Stimulated activated CD4-positive, alpha-beta T cell treated with anti-CD3 and anti-CD28 coated beads, Interleukin-15, amount 100 ng/mL, for 24 hours (primary cell): ENCODE data around the gene YBX2.
A peak's percentile ranks its signal among the peaks of the same experiment; 100 is the strongest.
"Not testable (repeated sequence)": the region's sequence is repeated elsewhere in the genome, so short reads cannot be mapped to it uniquely, and the experiment has no call there.

Source experiments
- DNase-seq: peaks from one replicate; pipeline ENCODE4 v3.0.0-alpha.2; 2020

The YBX2 gene

DNA sequence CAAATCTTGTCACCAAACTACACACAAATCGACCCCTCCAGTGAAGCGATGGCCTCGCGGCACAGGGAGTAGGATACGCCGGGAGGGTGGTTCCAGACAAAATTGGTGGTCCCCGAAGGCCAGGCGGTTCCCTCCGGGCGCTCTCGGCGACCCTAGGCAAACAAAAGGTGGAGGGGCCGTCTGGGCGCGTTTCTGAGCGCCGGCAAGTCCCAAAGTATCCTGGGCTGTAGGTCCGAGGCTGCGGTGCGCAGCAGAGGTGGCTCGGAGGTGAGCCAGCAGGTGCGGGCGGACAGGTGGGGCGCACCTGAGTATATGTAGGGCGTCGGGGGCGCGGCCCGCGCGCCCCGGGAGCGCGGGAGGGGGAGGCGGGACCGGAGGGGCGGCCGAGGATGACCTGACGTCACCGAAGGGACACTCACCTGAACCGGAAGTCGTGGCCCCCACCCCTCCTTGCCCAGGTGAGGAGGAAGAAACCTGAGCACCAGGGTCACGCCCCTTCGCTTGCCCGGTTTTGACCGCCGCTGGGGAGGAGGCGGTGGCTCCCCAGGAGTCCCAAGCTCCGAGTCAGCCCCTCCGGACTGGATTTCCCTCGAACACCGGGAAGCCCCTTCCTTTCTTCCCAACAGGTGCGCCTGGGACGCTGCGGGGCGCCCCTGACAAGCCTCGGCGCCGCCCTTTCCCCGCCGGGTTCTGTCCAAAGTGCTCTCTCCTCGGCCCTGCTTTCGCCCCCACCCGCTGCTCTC lies 32.1 kb downstream of the YBX2 start, which contains the start of gene CLDN7:
TSS of gene CLDN7 (minus strand) at position 287 of the 743 bp plus-strand sequence. CDS start 435 bp downstream, outside the sequence.
- DNase-seq = no peak

DNA sequence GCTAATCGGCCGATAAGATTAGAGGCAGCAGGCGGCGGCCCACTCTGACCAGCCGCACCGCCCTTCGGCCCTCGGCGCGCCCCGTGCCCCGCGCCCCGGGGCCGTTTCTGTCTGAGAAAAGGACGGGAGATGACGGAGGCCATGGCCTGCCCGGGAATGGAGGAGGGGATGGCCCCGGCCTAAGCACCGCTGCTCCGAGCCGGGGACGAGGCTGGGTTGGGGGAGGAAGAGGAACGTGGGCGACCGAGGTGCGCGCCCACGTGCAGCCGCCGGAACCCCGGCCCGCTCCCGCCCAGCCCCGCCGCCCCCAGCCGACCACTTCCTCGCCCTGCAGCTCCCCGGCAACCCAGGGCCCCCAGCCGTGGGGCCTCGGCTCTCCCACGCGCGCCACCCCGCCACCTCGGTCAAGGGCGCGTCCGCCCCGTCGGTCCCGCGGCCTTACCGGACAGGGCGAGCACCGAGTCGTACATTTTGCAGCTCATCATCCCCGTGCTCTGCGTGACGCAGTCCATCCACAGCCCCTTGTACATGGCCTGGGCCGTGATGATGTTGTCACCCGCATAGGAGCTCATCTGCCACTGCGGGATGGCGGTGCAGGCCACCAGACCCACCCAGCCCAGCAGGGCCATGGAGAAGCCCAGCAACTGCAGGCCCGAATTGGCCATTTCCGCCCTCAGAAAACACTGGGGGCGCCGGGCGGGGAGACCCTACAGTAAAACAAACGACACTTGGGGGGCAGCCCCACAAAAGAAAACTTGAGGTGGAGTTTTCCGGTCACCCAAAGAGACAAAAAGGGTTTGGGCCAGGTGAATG lies 32.9 kb downstream of the YBX2 start:
- peak; percentile 38 for DNase-seq

DNA sequence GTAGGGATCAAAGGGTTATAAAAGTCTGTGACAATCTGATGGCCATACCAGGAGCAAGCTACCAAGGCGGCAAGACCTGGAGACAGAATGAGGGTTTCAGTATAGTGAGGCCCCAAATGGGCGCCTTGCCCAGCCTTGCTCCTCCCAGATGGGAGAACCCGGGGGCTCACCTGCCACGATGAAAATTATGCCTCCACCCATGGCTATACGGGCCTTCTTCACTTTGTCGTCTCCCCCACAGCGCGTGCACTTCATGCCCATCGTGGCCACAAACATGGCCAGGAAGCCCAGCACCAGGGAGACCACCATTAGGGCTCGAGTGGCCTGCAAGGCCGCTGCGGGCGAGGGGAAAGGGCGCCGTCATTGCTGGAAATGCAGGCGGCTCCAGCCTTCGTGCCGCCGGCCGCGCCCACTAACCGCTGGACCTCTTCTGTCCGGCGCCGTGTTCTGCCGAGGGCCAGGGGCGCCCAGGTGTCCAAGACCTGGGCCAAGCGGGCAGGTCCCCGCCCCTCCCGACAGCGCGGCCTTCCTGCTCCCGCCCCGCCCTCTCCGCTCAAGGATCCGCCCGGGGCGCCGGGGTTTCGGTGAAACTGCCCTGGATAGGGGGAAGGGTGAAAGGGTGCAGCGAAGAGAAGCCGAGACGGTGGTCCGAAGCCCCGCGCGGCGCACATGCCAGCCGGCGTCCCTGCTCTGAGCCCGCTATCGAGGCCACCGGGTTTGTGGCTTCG lies 33.6 kb downstream of the YBX2 start:
- DNase-seq = peak; percentile 61

DNA sequence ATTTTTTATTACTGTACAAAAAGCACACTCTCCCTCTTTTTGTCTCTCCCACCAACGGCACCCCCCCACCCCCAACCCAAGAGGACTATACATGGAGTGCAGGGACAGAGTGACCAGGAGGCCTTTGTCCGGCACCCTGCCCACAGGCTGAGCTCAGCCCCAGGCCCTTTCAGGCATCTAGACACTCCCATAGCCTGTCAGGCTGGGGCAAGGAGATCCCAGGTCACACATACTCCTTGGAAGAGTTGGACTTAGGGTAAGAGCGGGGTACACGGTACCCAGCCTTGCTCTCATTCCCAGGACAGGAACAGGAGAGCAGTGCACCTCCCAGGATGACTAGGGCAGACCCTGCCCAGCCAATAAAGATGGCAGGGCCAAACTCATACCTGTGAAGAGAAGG lies 34.3 kb downstream of the YBX2 start:
- DNase-seq = no peak

DNA sequence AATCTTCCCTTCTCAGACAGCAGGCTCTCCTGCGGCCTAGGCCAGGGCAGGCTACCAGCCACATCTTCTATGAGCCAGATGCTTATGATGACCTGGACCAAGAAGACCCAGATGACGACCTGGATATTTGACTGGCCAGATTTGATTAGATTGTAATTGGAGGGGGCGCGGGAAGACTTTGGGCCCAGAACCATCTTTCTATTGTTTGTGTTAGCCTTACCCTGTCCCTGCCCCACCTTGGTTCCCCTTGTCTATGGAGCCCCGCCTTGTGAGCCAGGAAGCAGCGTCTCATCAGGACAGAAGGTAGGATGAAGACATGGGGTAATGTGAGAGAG lies 34.9 kb downstream of the YBX2 start:
- no peak for DNase-seq

DNA sequence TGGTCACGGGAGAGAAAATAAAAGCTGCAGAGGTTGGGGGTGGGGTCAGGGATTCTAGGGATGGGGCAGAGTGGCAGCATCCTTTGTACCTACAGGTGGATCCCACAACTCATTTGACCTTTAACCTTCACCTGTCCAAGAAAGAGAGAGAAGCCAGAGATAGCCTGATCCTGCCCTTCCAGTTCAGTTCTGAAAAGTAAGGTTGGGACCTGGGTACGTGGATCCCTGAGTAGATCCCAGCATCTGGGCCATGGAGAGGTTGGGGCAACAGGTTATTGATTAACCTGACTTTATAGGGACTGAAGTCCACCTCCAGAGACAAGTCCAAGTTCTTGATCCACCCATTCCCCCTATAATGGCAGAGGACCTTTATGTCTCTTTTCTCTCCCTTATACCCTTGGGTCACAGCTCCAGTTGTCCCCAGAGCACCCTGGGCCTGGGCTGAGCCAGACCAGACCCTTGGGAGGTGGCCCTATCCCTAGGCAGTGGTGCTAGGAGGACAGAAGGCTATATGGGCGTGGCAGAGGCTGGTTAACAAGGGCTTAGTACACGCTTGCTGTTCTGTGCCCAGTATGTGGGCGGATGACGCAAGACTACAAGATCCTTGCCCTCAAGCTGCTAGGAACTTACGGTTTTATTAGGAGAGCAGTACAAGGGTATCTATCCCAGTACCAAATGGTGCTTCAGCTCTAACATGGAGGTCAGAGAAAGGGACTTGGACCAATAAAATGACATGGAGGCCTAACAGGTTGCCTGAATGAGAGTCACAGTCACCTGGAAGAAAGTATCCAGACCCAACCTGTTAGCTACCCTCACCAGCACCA lies 35.5 kb downstream of the YBX2 start:
- DNase-seq = no peak

DNA sequence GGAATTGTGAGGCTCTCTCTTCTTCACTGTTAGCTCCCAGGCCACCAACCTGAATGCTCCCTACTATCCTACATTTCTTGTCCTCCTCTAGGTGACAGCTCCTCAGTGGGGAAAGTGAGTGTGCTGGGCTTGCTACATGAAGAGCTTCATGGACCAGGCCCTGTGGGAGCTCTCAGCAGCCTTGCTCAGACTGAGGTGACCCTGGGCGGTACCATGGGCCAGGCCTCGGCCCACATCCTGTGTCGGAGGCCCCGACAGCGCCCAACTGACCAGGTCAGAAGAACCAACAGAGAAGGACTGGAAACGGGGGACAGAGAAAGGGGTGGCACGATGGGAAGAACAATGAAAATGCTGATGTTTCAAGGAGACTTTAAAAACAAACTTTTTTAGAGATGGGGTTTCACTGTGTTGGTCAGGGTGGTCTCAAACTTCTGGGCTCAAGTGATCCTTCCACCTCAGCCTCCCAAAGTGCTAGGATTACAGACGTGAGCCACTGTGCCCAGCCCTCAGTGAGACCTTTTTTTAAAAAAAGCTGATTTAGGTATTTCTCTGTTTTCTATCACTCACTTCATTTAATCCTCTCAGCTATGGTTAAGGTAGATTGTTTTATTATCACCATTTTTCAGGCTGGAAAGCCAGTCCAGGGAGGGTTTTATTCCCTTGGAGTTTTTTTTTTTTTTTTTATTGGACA lies 37.5 kb downstream of the YBX2 start:
- no peak for DNase-seq

DNA sequence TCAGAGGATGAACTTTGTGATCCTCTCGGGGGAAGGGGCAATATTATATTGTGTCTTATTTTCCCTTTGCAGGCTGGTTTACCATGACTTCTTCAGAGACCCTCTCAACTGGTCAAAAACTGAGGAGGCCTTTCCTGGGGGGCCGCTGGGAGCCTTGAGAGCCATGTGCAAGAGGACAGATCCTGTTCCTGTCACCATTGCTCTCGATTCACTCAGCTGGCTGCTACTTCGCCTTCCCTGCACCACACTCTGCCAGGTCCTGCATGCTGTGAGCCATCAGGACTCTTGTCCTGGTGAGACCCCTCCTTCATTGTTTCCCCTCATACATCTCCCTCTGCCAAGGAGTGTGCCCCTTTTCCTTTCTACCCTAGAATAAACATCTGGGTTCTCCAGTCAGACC lies 39.9 kb downstream of the YBX2 start:
- no peak for DNase-seq

DNA sequence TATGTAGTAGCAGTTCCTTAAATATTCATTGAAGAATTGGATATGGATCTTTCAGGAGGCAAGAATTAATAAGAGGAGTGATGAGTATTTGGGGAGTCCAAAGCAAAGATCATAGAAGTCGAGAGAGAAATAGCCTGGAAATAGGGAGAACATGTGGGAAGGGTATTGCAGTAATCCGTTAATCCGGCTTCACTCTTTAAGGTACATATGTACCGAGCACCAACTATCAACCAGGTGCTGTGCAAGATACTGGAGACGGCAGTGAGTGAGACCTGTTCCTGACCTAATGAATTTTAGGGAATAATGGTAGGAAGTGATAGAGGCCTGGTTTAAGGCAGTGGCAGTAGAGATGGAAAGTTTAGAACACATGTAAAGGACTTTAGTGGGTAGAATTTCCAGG lies 41.4 kb downstream of the YBX2 start:
- no peak for DNase-seq

DNA sequence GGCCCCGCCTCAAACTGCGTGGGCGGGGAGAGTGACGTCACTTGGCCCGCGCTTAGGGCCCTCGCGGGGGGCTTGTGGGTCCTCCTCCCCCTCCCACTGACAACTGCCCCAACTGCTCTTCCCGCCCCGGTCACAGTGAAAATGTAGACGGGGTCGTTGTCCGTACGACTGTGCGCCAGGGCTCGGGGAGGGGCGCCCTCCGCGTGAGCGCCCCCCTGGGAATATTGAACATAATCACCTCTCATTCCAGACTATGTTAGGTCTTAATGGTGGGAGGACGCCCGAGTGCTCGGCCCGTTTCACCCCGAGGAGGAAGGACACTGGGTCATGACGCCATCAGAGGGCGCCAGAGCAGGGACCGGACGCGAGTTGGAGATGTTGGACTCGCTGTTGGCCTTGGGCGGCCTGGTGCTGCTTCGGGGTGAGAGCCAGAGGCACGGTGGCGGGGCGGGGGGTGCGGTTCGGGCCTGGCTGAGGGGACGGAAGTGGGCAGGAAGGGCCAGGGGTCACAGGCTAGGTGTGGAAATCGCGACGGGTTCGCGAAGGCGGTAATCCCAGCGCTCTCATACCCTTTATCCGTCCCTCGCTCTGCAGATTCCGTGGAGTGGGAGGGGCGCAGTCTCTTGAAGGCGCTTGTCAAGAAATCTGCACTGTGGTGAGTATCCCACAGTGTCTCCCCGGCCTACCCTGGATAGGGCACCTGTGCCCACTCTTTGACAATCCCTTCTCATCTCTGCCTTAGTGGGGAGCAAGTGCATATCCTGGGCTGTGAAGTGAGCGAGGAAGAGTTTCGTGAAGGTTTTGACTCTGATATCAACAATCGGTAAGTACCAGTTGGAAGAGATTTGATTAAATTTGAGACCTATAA lies 42.0 kb downstream of the YBX2 start, which contains the start of gene ELP5:
TSS of gene ELP5 (plus strand) at position 40 of the 868 bp plus-strand sequence. CDS start at position 376, 336 bp downstream.
- peak; percentile 95 for DNase-seq

DNA sequence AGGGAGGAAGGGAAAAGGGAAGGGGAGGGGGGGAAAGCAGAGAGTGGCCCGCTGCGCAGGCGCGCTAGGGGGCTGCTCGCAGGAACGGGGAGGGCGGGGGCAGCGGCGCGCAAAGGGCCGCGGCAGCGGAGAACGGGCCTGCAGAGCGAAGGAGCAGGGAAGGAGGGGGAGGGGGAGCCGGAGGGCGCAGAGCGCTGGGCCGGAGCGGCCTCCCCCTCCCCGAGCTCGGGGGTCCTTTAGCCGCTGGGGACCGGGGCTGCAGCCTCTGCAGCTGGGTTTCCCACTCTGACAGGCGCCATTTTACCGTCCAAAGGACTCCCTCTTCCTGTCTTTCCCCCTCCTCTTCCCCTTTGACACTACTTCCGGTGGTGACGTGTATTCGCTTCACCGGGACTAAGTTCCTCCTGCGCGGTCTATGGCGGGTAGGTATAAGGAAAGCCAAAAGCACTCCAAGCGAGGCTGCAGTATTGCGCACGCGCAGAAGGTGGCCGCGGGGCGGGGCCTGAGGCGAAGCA lies 42.7 kb downstream of the YBX2 start, which contains the start of gene CTDNEP1:
TSS of gene CTDNEP1 (minus strand) at position 74 of the 515 bp plus-strand sequence. CDS start 438 bp downstream, outside the sequence.
- peak; percentile 98 for DNase-seq

DNA sequence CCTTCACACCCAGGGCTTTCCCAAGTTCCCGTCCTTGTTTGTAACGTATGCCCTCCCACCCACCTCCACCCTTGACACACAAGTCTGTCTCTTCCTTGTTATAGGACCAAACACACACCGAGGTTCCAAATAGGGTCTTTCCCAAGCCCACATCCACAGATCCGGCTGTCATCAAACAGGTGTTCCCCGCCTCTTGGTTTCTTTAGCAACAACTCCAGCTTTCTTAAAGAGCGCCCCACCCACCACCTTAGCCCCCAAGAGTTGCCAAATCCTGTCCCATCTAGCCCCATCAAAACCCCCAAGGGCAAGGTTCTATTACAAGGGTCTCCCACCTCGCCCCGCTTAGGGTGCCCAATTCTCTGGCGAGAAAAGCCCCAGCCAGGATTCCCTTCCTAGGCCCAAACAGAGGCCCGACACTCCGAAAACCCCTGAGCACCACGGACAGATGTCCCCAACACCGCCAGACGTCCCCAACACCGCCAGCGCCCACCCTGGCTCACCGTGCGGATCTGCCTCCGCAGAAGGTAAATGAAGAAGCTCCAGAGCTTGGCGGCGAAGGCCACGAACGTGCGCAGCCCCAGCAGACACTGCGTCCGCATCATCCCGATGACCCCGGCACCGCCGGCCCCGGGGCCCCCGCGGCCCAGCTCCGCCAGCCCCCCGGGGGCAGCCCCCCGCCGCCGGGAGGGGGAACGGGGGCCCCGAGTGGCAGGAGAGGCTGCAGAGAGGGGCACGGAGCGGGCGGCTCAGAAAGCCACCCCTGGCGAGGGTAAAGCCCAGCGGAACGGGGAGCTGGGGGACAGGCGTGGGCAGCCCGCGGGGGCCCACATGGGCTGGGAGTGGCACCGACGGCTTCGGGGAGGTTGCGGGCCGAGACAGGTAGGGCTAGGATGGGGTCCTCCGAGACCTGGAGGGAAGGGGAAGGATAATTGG lies 43.5 kb downstream of the YBX2 start:
- DNase-seq = no peak

DNA sequence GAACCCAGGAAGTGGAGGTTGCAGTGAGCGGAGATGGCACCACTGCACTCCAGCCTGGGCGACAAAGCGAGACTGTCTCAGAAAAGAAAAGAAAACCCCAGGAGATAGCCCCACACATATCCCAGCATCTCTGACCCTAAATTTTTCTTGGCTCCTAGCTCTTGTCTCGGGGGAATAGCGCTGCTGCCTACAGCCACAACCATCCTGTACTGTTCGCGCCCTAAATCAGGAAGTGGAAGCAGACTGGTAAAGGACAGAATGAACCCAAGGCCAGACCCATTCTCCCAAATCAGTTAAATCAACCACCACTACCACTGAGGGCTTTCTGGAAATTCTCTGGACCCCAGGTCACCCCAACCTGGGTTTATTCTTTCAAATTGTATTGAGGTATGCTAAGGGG lies 44.6 kb downstream of the YBX2 start:
- DNase-seq = no peak

DNA sequence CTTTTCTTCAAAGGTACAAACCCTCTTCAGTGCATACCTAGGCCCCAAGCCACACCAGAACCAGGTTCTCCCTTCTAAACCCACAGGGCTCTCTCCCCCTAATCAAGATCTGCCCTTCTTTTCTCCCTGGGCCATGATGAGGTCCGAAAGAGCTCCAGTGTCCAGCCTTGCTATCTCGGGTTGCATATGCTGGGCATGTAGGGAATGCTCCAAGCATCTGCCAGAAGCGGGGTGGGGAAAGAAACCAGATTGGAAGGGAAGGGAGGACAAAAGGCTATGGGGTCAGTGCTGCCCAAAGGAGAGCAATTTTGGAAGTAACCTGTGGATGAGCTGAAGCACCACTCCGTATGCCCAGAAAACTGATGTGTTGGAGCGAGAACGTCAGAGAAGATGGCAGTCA lies 45.2 kb downstream of the YBX2 start:
- DNase-seq = no peak

DNA sequence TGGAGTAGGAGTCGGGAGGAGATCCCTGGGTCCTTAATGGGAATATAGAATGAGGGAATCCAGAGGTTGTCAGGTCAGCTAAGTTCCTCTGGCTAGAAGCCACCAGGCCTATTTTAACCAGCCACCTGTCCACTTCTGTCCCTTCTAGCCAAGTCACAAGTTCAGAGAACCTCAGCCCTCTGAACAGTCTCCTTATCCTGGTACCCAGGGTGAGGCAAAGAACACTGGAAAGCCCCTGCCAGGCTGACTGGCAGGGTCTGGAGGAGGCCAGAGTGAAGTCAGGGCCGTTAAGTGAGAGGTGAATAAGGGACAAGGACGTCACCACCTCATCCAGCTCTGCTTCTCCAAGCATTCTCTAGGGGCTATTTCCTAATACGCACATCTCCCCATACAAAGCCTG lies 45.6 kb downstream of the YBX2 start:
- DNase-seq = no peak

DNA sequence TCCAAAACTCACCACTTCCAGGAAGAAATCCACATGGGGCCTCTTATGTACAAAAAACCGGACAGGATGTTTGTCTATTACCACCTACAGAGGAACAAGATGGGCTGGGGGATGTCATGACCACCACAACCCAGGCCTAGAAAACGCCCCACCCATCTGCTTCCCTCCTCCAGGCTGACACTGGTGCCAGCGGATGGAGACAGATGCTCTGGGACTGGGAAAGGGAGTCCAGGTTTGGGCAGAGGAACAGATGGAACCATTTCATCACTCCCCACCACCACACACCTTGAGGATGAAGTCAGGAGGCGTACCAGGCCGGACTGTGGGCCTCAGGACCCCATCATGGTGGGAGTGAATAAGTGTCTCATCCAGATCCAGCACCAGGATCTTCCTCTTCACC lies 47.7 kb downstream of the YBX2 start:
- DNase-seq = no peak

DNA sequence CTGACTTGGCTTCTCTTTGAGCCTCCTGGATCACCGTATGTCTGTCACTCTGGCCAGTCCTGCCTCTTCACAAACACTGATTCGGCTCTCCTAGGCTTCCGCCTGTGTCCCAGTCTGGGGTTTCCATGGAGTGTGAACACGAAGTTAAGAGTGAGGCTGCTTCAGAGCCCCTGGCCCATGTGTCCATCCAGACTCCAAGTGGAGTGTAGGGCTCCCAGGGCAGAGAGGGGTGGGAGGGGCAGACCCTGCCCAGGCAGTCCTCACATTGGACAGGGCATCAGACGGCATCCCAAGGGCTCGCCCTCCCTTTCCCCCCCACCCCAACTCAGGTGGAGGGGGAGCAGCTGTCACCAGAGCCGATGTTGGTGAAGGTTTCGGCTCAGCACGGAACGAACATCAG lies 50.6 kb downstream of the YBX2 start:
- DNase-seq = not testable (repeated sequence)

DNA sequence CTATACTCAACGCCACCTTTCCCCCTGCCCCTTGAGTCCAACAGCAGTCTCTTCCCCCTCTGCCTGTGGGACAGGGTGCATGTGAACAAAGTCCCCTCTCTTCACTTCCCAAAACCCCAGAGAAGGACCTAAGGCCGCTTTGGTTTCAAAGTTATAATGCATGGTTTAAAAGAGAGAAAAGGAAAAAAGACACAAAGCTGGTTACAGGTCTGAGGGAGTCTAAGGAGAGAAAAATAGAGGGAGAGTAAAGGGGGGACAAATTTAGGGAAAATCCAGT lies 51.0 kb downstream of the YBX2 start:
- DNase-seq = no peak

DNA sequence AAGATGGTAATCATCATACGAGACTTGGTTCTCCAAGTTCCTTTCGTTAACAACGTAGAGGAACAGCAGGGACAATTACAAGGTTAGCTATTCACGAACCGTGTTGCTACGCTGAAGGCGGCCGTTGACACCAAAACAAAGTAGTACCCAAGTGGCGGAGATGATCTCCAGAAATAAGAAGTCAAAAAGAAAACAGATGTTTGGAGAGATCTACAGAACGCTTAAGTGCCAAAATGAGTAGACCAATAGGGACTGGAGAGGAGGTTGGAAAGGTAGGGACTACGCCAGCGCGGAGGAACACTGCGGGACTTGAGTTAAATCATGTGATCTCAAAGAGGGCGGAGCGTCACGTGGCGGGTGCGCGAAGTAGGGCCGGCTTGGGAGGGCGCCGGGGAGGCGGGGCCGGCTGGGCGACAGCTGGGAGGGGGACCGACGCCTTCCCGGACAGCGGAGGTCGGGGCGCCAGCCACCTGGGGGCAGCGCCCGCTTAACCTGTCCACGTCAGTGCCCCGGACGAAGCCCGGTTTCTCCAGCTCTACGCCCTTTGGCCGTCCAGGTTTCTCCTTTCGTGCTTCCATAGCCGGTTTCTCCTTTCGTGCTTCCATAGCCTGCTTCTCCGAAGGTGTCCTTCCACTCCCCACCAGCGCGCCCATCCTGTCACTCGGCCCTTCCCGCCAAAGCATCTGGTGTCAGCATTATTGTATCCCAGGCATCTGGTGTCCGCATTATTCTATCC lies 51.6 kb downstream of the YBX2 start:
- peak; percentile 94 for DNase-seq
